Esophagus (tissue), 2 donors: ENCODE measurements around the gene PDE2A. TPM values are rescaled to one million over a fixed set of nuclear protein-coding genes. Genes with fewer than 3 reads are reported as not detected.

ENCODE experiments used
- H3K27ac ChIP-seq, 2 donors: one replicate each; pipeline ENCODE4 v1.5.1; 2013; ENCODE audit warnings: low read depth in 2 of 2, mild to moderate bottlenecking in 2 of 2, inconsistent platforms in 1 of 2, low read length in 1 of 2, moderate library complexity in 1 of 2
- H3K27me3 ChIP-seq, 2 donors: one replicate each; pipeline ENCODE4 v1.6.1; 2013; ENCODE audit warnings: low read length in 2 of 2, control low read depth in 1 of 2, mild to moderate bottlenecking in 1 of 2; ENCODE audit not compliant: insufficient read depth in 2 of 2, control insufficient read depth in 1 of 2
- H3K36me3 ChIP-seq, 2 donors: one replicate each; pipeline ENCODE4 v1.6.1; 2013; ENCODE audit warnings: low read length in 1 of 2; ENCODE audit not compliant: control insufficient read depth in 2 of 2, insufficient read depth in 2 of 2
- H3K4me1 ChIP-seq, 2 donors: one replicate each; pipeline ENCODE4 v1.6.1; 2013; ENCODE audit warnings: low read length in 1 of 2; ENCODE audit not compliant: control insufficient read depth in 2 of 2, insufficient read depth in 2 of 2
- H3K4me3 ChIP-seq, 2 donors: one replicate each; pipeline ENCODE4 v1.5.1; 2013; ENCODE audit warnings: low read length in 2 of 2, mild to moderate bottlenecking in 2 of 2, low read depth in 1 of 2, moderate library complexity in 1 of 2
- H3K9me3 ChIP-seq, 2 donors: one replicate each; pipeline ENCODE4 v1.6.1; 2013; ENCODE audit warnings: mild to moderate bottlenecking in 2 of 2, low read depth in 1 of 2, low read length in 1 of 2, moderate library complexity in 1 of 2; ENCODE audit not compliant: control insufficient read depth in 2 of 2, insufficient read depth in 1 of 2
- WGBS, 2 donors: extraction: QIAGEN DNeasy Blood & Tissue Kit; methylation state at CpG; one replicate each; pipeline ENCODE4 v1.1.7; 2013; 5-methylcytosine and 5-hydroxymethylcytosine counted together
- polyA plus RNA-seq, 2 donors: library from polyadenylated mRNA; stranded (reverse); fragments of 200-250 nt; gene quantifications; one replicate each; pipeline ENCODE4 v1.2.3, GENCODE V29; 2013
- donor health status: healthy with polysubstance abuse.
- donor health status: Bipolar disorder and iron deficiency.

PDE2A gene
- polyA plus RNA-seq, 2 donors: 6.9 to 7.6 TPM

GRCh38 chr11:72680624-72681158 lies 6.5 kb upstream of the PDE2A start:
- Histone ChIP-seq H3K9me3 (no peaks in the 10 kb centered on the region), H3K27me3 (peaks cover 0 to 9% of the 10 kb centered on the region in 2 donors), H3K4me3 (no peak overlapping the region), H3K4me1 (peaks cover 0 to 14% of the 10 kb centered on the region in 2 donors), H3K27ac (no peak overlapping the region), H3K36me3 (peaks cover 0 to 8% of the 10 kb centered on the region in 2 donors)
- 56 to 58% methylated on average over 6 of the region's 6 CpGs for WGBS, 2 donors

- Histone ChIP-seq H3K4me1 (peaks cover 0 to 14% of the 10 kb centered on the region in 2 donors), H3K9me3 (no peaks in the 10 kb centered on the region), H3K4me3 (no peak overlapping the region), H3K27me3 (peaks cover 0 to 9% of the 10 kb centered on the region in 2 donors), H3K27ac (no peak overlapping the region), H3K36me3 (peaks cover 0 to 3% of the 10 kb centered on the region in 2 donors)
- 62 to 66% methylated on average over 5 of the region's 5 CpGs for WGBS, 2 donors
These were observed 5.6 kb upstream of the PDE2A start for GRCh38 chr11:72679869-72680268.

- WGBS, 2 donors: 60 to 69% methylated on average over 8 of the region's 8 CpGs
These were observed 4.3 kb upstream of the PDE2A start for GRCh38 chr11:72678524-72678923.

GRCh38 chr11:72676861-72677341 lies 2.7 kb upstream of the PDE2A start:
- WGBS, 2 donors: 4 to 5% methylated on average over 27 to 30 of the region's 30 CpGs
- H3K9me3 ChIP-seq: no peaks in the 10 kb centered on the region
- no peak overlapping the region for H3K4me3 ChIP-seq
- peaks cover 0 to 11% of the 10 kb centered on the region in 2 donors for H3K4me1 ChIP-seq
- H3K27me3 ChIP-seq: peaks cover 0 to 17% of the 10 kb centered on the region in 2 donors
- H3K36me3 ChIP-seq: no peaks in the 10 kb centered on the region
- H3K27ac ChIP-seq: no peak overlapping the region

More at GRCh38 chr11:72678524-72678923, 4.3 kb upstream of the PDE2A start:
- peaks cover 0 to 11% of the 10 kb centered on the region in 2 donors for H3K4me1 ChIP-seq
- H3K4me3 ChIP-seq: no peak overlapping the region
- H3K36me3 ChIP-seq: no peaks in the 10 kb centered on the region
- H3K9me3 ChIP-seq: no peaks in the 10 kb centered on the region
- H3K27me3 ChIP-seq: peaks cover 0 to 14% of the 10 kb centered on the region in 2 donors
- no peak overlapping the region for H3K27ac ChIP-seq

GRCh38 chr11:72675221-72675620 lies 999 bp upstream of the PDE2A start:
- Histone ChIP-seq H3K36me3 (no peaks in the 10 kb centered on the region), H3K4me1 (peaks cover 0 to 4% of the 10 kb centered on the region in 2 donors), H3K4me3 (no peak overlapping the region), H3K27ac (no peak overlapping the region), H3K9me3 (no peaks in the 10 kb centered on the region), H3K27me3 (peaks cover 0 to 17% of the 10 kb centered on the region in 2 donors)
- WGBS, 2 donors: 28 to 38% methylated on average over 2 of the region's 2 CpGs

- Histone ChIP-seq H3K36me3 (no peaks in the 10 kb centered on the region), H3K4me1 (peaks cover 0 to 4% of the 10 kb centered on the region in 2 donors), H3K4me3 (no peak overlapping the region), H3K27me3 (peaks cover 0 to 15% of the 10 kb centered on the region in 2 donors), H3K27ac (no peak overlapping the region), H3K9me3 (no peaks in the 10 kb centered on the region)
- WGBS, 2 donors: 30% methylated on average over 12 of the region's 12 CpGs
These were observed 809 bp downstream of the PDE2A start for GRCh38 chr11:72673284-72673942.

- H3K4me3 ChIP-seq: no peak overlapping the region
- H3K36me3 ChIP-seq: no peaks in the 10 kb centered on the region
- peaks cover 0 to 14% of the 10 kb centered on the region in 2 donors for H3K27me3 ChIP-seq
- 62% methylated on average over 4 of the region's 4 CpGs for WGBS, 2 donors
- H3K4me1 ChIP-seq: peaks cover 0 to 4% of the 10 kb centered on the region in 2 donors
- H3K9me3 ChIP-seq: peaks cover 0 to 2% of the 10 kb centered on the region in 2 donors
- H3K27ac ChIP-seq: no peak overlapping the region
These were observed 1.5 kb downstream of the PDE2A start for GRCh38 chr11:72672597-72673238.

GRCh38 chr11:72671152-72672099 lies 2.8 kb downstream of the PDE2A start:
- Histone ChIP-seq H3K27me3 (peaks cover 0 to 7% of the 10 kb centered on the region in 2 donors), H3K9me3 (peaks cover 0 to 7% of the 10 kb centered on the region in 2 donors), H3K27ac (no peak overlapping the region), H3K4me1 (no peaks in the 10 kb centered on the region), H3K4me3 (no peak overlapping the region), H3K36me3 (no peaks in the 10 kb centered on the region)
- 60 to 71% methylated on average over 7 to 8 of the region's 8 CpGs for WGBS, 2 donors

- Histone ChIP-seq H3K27me3 (peaks cover 0 to 7% of the 10 kb centered on the region in 2 donors), H3K4me3 (no peak overlapping the region), H3K4me1 (no peaks in the 10 kb centered on the region), H3K27ac (no peak overlapping the region), H3K9me3 (peaks cover 0 to 7% of the 10 kb centered on the region in 2 donors), H3K36me3 (no peaks in the 10 kb centered on the region)
- WGBS, 2 donors: 41 to 47% methylated on average over 4 of the region's 4 CpGs
These were observed 4.2 kb downstream of the PDE2A start for GRCh38 chr11:72670041-72670440.
